Esophagus mucosa (tissue), 1 donor: ENCODE measurements around the gene TTLL6. TPM values are rescaled to one million over a fixed set of nuclear protein-coding genes. Genes with fewer than 3 reads are reported as not detected.
"Not testable (repeated sequence)": the region's sequence is repeated elsewhere in the genome, so short reads cannot be mapped to it uniquely, and the experiment has no call there.

Experiments used
- ATAC-seq: fragments of 200-7000 bp; cut with Tn5 transposase; one replicate; pipeline ENCODE4 v1.9.1; 2020
- total RNA-seq: library from RNA; stranded (reverse); gene quantifications from one replicate; pipeline ENCODE4 v1.2.4, GENCODE V29; 2023
- donor health status: DM: yes; HTN: yes; CAD: no.

TTLL6 gene
- 0.12 TPM for total RNA-seq

GRCh38 chr17:48816774-48817590 lies at the start of gene TTLL6:
TSS of gene TTLL6 (minus strand) at chr17:48817229. CDS start at chr17:48817072, 157 bp downstream.
- ATAC-seq, result peak; percentile 97

GRCh38 chr17:48860456-48860855 lies 43.4 kb upstream of the TTLL6 start:
- no peak for ATAC-seq

- ATAC-seq, result no peak
Measured at GRCh38 chr17:48860034-48860433, 43.0 kb upstream of the TTLL6 start.

GRCh38 chr17:48856122-48856821 lies 39.2 kb upstream of the TTLL6 start:
- no peak for ATAC-seq

- no peak for ATAC-seq
Measured at GRCh38 chr17:48854774-48855476, 37.9 kb upstream of the TTLL6 start.

- ATAC-seq, result no peak
Measured at GRCh38 chr17:48850792-48851323, 33.8 kb upstream of the TTLL6 start.

GRCh38 chr17:48843187-48843900 lies 26.3 kb upstream of the TTLL6 start:
- ATAC-seq, result no peak

GRCh38 chr17:48842746-48843145 lies 25.7 kb upstream of the TTLL6 start:
- ATAC-seq, result no peak

- peak; percentile 57 for ATAC-seq
Measured at GRCh38 chr17:48841395-48841831, 24.4 kb upstream of the TTLL6 start.

GRCh38 chr17:48840441-48840840 lies 23.4 kb upstream of the TTLL6 start:
- no peak for ATAC-seq

- not testable (repeated sequence) for ATAC-seq
Measured at GRCh38 chr17:48837458-48837857, 20.4 kb upstream of the TTLL6 start.

GRCh38 chr17:48835971-48836370 lies 18.9 kb upstream of the TTLL6 start:
- peak; percentile 65 for ATAC-seq

- no peak for ATAC-seq
Measured at GRCh38 chr17:48834973-48835372, 17.9 kb upstream of the TTLL6 start.

- no peak for ATAC-seq
Measured at GRCh38 chr17:48831549-48831883, 14.5 kb upstream of the TTLL6 start.

- ATAC-seq, result peak; percentile 99
Measured at GRCh38 chr17:48830840-48831548, 14.0 kb upstream of the TTLL6 start, which contains the start of gene CALCOCO2. TSS of gene CALCOCO2 (plus strand) at chr17:48831035. CDS start at chr17:48841708, 10,673 bp downstream.

- no peak for ATAC-seq
Measured at GRCh38 chr17:48825446-48826381, 8.7 kb upstream of the TTLL6 start.

- not testable (repeated sequence) for ATAC-seq
Measured at GRCh38 chr17:48820936-48821335, 3.9 kb upstream of the TTLL6 start.

GRCh38 chr17:48819466-48819865 lies 2.4 kb upstream of the TTLL6 start:
- no peak for ATAC-seq

GRCh38 chr17:48818361-48818841 lies 1.4 kb upstream of the TTLL6 start:
- ATAC-seq, result no peak

- ATAC-seq, result no peak
Measured at GRCh38 chr17:48816438-48816773, 623 bp downstream of the TTLL6 start.
